Measurements from ENCODE around the gene RAB3A.

RAB3A gene

GRCh38 chr19:18203863-18204393 is at the start of gene RAB3A:
Gene RAB3A, minus strand, starts transcription at chr19:18204042. Its CDS starts 1,302 bp downstream, at chr19:18202740.
- DNase-seq (ENCODE audit: low spot score), result peak; percentile 98

GRCh38 chr19:18253130-18253529 is 49.3 kb upstream of the RAB3A start:
- no peak for DNase-seq (ENCODE audit: low spot score)

- no peak for DNase-seq (ENCODE audit: low spot score)
Observed at GRCh38 chr19:18252370-18252717, 48.5 kb upstream of the RAB3A start.

- peak; percentile 86 for DNase-seq (ENCODE audit: low spot score)
Observed at GRCh38 chr19:18251587-18252369, 47.9 kb upstream of the RAB3A start.

GRCh38 chr19:18249834-18250233 is 46.0 kb upstream of the RAB3A start:
- no peak for DNase-seq (ENCODE audit: low spot score)

GRCh38 chr19:18245297-18245696 is 41.5 kb upstream of the RAB3A start:
- DNase-seq (ENCODE audit: low spot score), result no peak

GRCh38 chr19:18239303-18239702 is 35.5 kb upstream of the RAB3A start:
- no peak for DNase-seq (ENCODE audit: low spot score)

- no peak for DNase-seq (ENCODE audit: low spot score)
Observed at GRCh38 chr19:18234194-18234593, 30.4 kb upstream of the RAB3A start.

- DNase-seq (ENCODE audit: low spot score), result peak; percentile 79
Observed at GRCh38 chr19:18233224-18233825, 29.5 kb upstream of the RAB3A start.

- no peak for DNase-seq (ENCODE audit: low spot score)
Observed at GRCh38 chr19:18232540-18233223, 28.8 kb upstream of the RAB3A start.

- no peak for DNase-seq (ENCODE audit: low spot score)
Observed at GRCh38 chr19:18231775-18232174, 27.9 kb upstream of the RAB3A start.

GRCh38 chr19:18230941-18231734 is 27.3 kb upstream of the RAB3A start:
- DNase-seq (ENCODE audit: low spot score), result no peak

GRCh38 chr19:18229915-18230314 is 26.1 kb upstream of the RAB3A start:
- DNase-seq (ENCODE audit: low spot score), result no peak

- DNase-seq (ENCODE audit: low spot score), result no peak
Observed at GRCh38 chr19:18229474-18229873, 25.6 kb upstream of the RAB3A start.

- no peak for DNase-seq (ENCODE audit: low spot score)
Observed at GRCh38 chr19:18227781-18228271, 24.0 kb upstream of the RAB3A start.

- no peak for DNase-seq (ENCODE audit: low spot score)
Observed at GRCh38 chr19:18226956-18227780, 23.3 kb upstream of the RAB3A start.

- DNase-seq (ENCODE audit: low spot score), result no peak
Observed at GRCh38 chr19:18225702-18226468, 22.0 kb upstream of the RAB3A start, which contains the start of gene PDE4C. Gene PDE4C, minus strand, starts transcription at chr19:18226438. Its CDS starts 23 bp downstream, at chr19:18226415.

GRCh38 chr19:18225355-18225701 is 21.5 kb upstream of the RAB3A start:
- no peak for DNase-seq (ENCODE audit: low spot score)

- peak; percentile 99 for DNase-seq (ENCODE audit: low spot score)
Observed at GRCh38 chr19:18224525-18225354, 20.9 kb upstream of the RAB3A start.

All from GM03348 (cell line).